Fibroblast of the aortic adventitia (primary cell): ENCODE measurements around the gene YPEL2. TPM values are rescaled to one million over a fixed set of nuclear protein-coding genes. Genes with fewer than 3 reads are reported as not detected.

ENCODE experiments used
- DNase-seq: peaks from one replicate; pipeline ENCODE4 v3.0.0-alpha.2; 2010; ENCODE audit warnings: low read depth
- H3K4me3 ChIP-seq: 2 replicates; pipeline ENCODE4 v1.5.1; 2011; ENCODE audit warnings: low read depth, mild to moderate bottlenecking, control low read depth, low read length, moderate library complexity
- total RNA-seq: library from RNA; depleted of rRNA; stranded (reverse); fragments of >200 nt; gene quantifications from 2 replicates; pipeline ENCODE4 v1.2.3, GENCODE V29; 2012; ENCODE audit warnings: low replicate concordance
- TF ChIP-seq, protein P1 (sequence below): IDR thresholded peaks from 2 replicates; pipeline ENCODE4 v1.5.1; 2011; ENCODE audit warnings: mild to moderate bottlenecking, low read length, control low read depth, inconsistent platforms; ENCODE audit not compliant: insufficient read depth

Gene YPEL2
- total RNA-seq, 1 donor: 10.8 TPM

GRCh38 chr17:59413014-59413766, 81.7 kb downstream of the YPEL2 start:
- TF ChIP-seq, protein P1, sequence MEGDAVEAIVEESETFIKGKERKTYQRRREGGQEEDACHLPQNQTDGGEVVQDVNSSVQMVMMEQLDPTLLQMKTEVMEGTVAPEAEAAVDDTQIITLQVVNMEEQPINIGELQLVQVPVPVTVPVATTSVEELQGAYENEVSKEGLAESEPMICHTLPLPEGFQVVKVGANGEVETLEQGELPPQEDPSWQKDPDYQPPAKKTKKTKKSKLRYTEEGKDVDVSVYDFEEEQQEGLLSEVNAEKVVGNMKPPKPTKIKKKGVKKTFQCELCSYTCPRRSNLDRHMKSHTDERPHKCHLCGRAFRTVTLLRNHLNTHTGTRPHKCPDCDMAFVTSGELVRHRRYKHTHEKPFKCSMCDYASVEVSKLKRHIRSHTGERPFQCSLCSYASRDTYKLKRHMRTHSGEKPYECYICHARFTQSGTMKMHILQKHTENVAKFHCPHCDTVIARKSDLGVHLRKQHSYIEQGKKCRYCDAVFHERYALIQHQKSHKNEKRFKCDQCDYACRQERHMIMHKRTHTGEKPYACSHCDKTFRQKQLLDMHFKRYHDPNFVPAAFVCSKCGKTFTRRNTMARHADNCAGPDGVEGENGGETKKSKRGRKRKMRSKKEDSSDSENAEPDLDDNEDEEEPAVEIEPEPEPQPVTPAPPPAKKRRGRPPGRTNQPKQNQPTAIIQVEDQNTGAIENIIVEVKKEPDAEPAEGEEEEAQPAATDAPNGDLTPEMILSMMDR: no peak
- DNase-seq: no peak

GRCh38 chr17:59415397-59415796, 83.9 kb downstream of the YPEL2 start:
- H3K4me3 ChIP-seq: no peak overlapping the region
- no peak for DNase-seq
- TF ChIP-seq, protein P1: no peak

More at GRCh38 chr17:59413014-59413766, 81.7 kb downstream of the YPEL2 start:
- H3K4me3 ChIP-seq: no peak overlapping the region

DNA sequence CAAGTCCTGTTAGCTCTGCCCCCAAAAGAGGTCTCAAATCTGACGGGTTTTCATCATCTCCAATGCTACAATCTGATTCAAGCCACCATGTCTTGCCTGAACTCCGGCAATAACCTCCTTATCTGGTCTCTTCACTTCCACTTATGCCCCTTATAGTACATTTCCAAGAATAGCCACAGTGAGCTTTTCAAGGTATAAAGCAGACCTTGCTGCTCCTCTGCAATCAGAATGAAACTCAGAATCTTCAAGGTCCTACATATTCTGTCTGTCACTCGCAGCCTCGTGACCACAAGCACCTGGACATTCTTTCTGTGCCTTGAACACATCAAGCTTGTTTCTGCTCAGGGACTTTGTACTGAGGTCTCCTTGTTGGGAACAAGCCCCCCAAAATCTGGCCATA, 84.7 kb downstream of the YPEL2 start:
- TF ChIP-seq, protein P1: no peak
- no peak for DNase-seq
- H3K4me3 ChIP-seq: no peak overlapping the region

DNA sequence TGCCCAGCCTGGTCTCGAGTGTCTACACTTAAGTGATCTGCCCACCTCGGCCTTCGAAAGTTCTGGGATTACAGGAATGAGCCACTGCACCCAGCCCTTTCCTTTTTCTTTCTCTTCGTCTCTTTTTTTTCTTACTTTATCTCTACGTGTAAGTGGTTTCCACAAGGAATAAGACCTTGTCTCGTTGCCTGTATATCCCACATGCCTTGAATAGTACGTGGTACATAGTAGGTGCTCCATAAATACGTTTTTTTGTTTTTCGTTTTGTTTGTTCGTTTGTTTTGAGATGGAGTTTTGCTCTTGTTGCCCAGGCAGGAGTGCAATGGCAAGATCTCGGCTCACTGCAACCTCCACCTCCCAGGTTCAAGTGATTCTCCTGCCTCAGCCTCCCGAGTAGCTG, 86.0 kb downstream of the YPEL2 start:
- no peak for DNase-seq
- TF ChIP-seq, protein P1: no peak
- H3K4me3 ChIP-seq: no peak overlapping the region

GRCh38 chr17:59418732-59419166, 87.3 kb downstream of the YPEL2 start:
- DNase-seq: peak; percentile 75
- H3K4me3 ChIP-seq: no peak overlapping the region
- TF ChIP-seq, protein P1: no peak

GRCh38 chr17:59420901-59421300, 89.4 kb downstream of the YPEL2 start:
- DNase-seq: no peak
- H3K4me3 ChIP-seq: no peak overlapping the region
- TF ChIP-seq, protein P1: no peak

DNA sequence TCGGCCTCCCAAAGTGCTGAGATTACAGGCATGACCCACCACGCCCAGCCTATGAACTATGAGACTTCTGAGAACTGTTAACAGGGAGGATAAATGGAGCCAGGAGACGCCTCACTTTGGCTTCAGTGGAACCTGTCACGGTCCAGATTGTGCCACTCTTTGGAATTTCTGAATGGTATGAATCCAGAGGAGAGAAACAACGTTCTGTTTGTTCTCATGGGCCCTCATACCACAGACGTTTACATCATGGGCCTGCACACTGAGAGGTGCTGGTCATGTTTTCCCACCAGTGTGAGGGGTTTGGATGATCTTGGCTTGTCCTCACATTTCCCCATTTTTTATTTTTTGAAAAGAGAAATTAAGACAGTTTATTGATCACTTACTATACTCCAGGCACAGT, 90.3 kb downstream of the YPEL2 start:
- TF ChIP-seq, protein P1: no peak
- no peak overlapping the region for H3K4me3 ChIP-seq
- DNase-seq: no peak
